GM18861 (cell line): ENCODE results near the gene CLEC18C.
"Not testable (repeated sequence)": the region's sequence is repeated elsewhere in the genome, so short reads cannot be mapped to it uniquely, and the experiment has no call there.

Source experiments
- ATAC-seq: cut with Tn5 transposase; IDR thresholded peaks from one replicate; pipeline ENCODE4 v1.9.1; 2021; ENCODE audit not compliant: unreplicated experiment

The CLEC18C gene

DNA sequence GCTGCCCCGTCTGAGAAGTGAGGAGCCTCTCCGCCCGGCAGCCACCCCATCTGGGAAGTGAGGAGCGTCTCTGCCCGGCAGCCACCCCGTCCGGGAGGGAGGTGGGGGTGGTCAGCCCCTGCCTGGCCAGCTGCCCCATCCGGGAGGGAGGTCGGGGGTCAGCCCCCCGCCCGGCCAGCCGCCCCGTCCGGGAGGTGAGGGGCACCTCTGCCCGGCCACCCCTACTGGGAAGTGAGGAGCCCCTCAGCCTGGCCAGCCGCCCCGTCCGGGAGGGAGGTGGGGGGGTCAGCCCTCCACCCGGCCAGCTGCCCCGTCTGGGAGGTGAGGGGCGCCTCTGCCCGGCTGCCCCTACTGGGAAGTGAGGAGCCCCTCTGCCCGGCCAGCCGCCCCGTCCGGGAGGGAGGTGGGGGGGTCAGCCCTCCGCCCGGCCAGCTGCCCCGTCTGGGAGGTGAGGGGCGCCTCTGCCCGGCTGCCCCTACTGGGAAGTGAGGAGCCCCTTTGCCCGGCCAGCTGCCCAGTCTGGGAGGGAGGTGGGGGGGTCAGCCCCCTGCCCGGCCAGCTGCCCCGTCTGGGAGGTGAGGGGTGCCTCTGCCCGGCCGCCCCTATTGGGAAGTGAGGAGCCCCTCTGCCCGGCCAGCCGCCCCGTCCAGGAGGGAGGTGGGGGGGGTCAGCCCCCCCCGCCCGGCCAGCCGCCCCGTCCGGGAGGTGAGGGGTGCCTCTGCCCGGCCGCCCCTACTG is 31.2 kb downstream of the CLEC18C start:
- not testable (repeated sequence) for ATAC-seq

DNA sequence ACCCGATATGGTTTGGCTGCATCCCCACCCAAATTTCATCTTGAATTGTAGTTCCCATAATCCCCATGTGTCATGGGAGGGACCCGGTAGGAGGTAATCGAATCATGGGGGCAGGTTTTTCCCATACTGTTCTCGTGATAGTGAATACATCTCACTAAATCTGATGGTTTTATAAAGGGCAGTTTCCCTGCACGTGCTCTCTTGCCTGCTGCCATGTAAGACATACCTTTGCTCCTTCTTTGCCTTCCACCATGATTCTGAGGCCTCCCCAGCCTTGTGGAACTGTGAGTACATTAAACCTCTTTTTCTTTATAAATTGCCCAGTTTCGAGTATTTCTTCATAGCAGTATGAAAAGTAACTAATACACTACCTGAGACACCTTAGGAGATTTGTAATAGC is 32.8 kb downstream of the CLEC18C start:
- ATAC-seq: not testable (repeated sequence)

DNA sequence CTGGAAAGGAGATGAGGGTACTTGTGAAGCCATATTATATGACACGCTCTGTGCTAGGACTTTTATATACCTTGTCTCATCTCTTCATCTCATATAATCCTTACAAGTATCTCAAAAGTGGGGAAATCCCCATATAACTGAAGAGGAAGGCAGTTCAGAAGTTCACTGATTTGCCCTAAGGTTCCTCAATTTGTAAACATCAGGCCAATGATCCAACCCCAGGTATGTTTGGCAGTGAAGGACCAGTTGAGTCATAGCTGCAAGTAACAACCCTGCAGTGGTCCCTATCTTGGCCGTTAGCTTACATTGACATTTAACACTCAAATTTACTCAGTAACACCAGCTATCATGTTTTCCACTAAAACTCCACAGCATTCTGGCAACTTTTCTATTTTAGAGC is 45.0 kb downstream of the CLEC18C start:
- ATAC-seq: not testable (repeated sequence)

DNA sequence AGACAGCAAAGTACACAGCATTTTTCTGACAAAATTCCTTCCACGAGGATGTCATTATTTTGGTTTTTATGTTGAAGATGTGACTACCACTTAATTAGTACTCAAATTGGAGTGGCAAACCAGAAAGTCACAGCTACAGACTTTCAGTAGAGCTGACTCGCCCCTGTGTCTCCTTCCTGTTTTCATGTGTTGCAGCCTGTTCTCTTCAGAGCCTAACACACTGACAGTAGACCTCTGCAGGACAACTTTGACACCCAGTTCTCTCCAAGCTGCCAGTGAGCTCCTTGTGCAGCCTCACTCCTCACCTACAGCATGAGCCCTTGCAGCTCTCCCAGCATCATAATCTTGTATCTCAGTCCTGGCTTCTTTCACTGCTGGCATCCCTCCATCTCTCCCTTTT is 49.0 kb downstream of the CLEC18C start:
- ATAC-seq: not testable (repeated sequence)

DNA sequence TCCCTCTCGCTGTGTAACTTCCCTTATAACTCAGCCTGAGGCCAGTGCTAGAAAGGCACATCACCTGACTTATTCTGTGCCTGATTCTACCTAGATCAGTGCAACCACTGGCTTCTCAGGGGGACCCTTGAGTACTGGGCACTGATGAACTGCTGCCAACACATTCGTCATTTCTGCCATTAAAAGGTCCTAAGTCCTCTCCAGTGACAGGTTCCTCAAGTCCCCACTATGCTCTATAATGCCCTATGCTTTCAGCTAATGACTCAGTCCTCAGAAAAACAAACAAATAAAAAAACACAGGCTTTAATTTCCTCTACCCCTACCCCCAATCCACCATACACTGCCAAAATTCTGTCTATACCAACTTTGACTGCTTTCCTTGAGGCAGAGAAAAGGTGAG is 49.6 kb downstream of the CLEC18C start:
- not testable (repeated sequence) for ATAC-seq

DNA sequence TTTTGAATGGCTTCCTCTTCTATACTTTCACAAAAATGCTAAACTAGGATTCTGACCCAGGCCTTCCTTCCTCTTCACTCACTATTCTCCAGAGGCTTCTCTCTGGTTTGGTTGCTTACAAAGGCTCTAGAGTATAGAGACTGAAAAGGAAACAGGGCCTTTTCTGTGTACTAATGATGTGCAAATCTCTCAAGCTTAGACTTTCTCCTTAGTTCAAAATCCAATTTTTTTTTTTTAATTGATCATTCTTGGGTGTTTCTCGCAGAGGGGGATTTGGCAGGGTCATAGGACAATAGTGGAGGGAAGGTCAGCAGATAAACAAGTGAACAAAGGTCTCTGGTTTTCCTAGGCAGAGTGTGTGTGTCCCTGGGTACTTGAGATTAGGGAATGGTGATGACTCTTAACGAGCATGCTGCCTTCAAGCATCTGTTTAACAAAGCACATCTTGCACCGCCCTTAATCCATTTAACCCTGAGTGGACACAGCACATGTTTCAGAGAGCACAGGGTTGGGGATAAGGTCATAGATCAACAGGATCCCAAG is 50.5 kb downstream of the CLEC18C start:
- not testable (repeated sequence) for ATAC-seq

DNA sequence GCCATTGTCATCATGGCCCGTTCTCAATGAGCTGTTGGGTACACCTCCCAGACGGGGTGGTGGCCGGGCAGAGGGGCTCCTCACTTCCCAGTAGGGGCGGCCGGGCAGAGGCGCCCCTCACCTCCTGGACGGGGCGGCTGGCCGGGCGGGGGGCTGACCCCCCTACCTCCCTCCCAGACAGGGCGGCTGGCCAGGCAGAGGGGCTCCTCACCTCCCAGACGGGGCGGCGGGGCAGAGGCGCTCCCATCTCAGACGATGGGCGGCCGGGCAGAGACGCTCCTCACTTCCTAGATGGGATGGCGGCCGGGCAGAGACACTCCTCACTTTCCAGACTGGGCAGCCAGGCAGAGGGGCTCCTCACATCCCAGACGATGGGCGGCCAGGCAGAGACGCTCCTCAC is 51.1 kb downstream of the CLEC18C start:
- ATAC-seq: not testable (repeated sequence)

DNA sequence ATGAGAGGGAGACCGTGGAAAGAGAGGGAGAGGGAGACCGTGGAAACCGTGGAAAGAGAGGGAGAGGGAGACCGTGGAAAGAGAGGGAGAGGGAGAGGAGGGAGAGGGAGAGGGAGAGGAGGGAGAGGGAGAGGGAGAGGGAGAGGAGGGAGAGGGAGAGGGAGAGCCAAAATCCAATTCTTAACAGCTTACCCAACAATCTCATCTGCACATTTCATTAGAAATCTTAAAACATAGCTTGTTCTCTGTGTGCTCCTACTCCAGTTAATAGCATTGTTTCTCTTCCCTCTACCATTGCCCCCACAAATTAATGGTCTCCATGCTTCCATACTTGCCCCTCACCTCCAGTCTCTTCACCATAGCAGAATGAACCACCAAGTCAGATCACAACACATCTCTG is 51.8 kb downstream of the CLEC18C start:
- ATAC-seq: not testable (repeated sequence)

DNA sequence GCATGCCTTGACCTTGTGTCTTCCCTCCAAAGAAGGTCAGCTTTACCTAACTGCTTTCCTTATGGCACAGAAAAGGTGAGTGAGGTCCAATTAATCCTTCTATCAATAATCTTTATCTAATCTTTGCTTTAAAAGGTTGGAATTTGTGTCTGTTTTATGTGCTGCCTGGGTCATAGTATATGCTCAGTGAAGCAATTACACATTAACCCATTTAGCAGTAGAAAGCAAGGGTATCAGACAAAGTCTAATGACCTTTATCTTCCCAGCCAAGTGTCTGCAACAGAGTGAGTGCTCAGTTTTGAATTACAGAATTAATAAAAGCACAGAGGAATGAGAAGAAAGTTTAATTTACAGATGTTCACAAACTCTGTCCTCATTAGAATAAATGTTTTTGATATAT is 52.4 kb downstream of the CLEC18C start:
- not testable (repeated sequence) for ATAC-seq

DNA sequence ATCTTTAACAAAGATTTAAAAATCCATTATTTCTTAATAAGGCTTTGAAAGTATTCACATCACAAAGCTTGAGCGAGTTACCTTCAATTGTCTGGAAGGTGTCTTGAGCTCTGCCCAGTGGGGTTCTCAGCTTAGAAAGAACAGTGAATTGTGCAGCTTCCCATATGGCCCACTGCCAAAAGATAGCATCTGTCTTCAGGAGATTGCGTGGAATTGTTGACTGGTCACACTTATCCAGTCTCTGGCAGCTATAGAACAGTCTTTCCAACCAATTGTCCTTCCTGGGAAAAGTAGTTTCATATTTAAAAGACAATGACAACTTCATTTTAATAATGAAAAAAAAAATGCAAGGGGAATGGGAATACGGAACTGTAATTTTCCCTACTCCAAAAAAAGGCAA is 58.2 kb downstream of the CLEC18C start:
- not testable (repeated sequence) for ATAC-seq
